Measurements from ENCODE around the gene SSH2.

SSH2 gene

GRCh38 chr17:29588562-29589411 is 341.2 kb downstream of the SSH2 start:
- no peak for TF ChIP-seq CTCF (conservative IDR thresholded peaks at IDR 0.05; ENCODE audit: control insufficient read depth, insufficient read depth, low read depth, low read length)
- peak overlapping the region; percentile 75 for H3K4me3 ChIP-seq (ENCODE audit: control insufficient read depth, low read depth, low read length)
- DNase-seq (ENCODE audit: low read depth): no peak

GRCh38 chr17:29588017-29588561 is 341.9 kb downstream of the SSH2 start:
- no peak for DNase-seq (ENCODE audit: low read depth)
- TF ChIP-seq CTCF (conservative IDR thresholded peaks at IDR 0.05; ENCODE audit: control insufficient read depth, insufficient read depth, low read depth, low read length): no peak
- peak overlapping the region; percentile 75 for H3K4me3 ChIP-seq (ENCODE audit: control insufficient read depth, low read depth, low read length)

GRCh38 chr17:29587591-29587990 is 342.4 kb downstream of the SSH2 start:
- TF ChIP-seq CTCF (conservative IDR thresholded peaks at IDR 0.05; ENCODE audit: control insufficient read depth, insufficient read depth, low read depth, low read length): no peak
- H3K4me3 ChIP-seq (ENCODE audit: control insufficient read depth, low read depth, low read length): peak overlapping the region; percentile 75
- DNase-seq (ENCODE audit: low read depth): no peak

GRCh38 chr17:29586676-29587469 is 343.2 kb downstream of the SSH2 start:
- no peak overlapping the region for H3K4me3 ChIP-seq (ENCODE audit: control insufficient read depth, low read depth, low read length)
- no peak for DNase-seq (ENCODE audit: low read depth)
- no peak for TF ChIP-seq CTCF (conservative IDR thresholded peaks at IDR 0.05; ENCODE audit: control insufficient read depth, insufficient read depth, low read depth, low read length)

- DNase-seq (ENCODE audit: low read depth): no peak
- H3K4me3 ChIP-seq (ENCODE audit: control insufficient read depth, low read depth, low read length): no peak overlapping the region
- peak; percentile 24 for TF ChIP-seq CTCF (conservative IDR thresholded peaks at IDR 0.05; ENCODE audit: control insufficient read depth, insufficient read depth, low read depth, low read length)
Observed at GRCh38 chr17:29585080-29585751, 344.8 kb downstream of the SSH2 start.

- no peak overlapping the region for H3K4me3 ChIP-seq (ENCODE audit: control insufficient read depth, low read depth, low read length)
- TF ChIP-seq CTCF (conservative IDR thresholded peaks at IDR 0.05; ENCODE audit: control insufficient read depth, insufficient read depth, low read depth, low read length): no peak
- DNase-seq (ENCODE audit: low read depth): no peak
Observed at GRCh38 chr17:29584452-29585079, 345.5 kb downstream of the SSH2 start.
